Left renal cortex interstitium (tissue), 4 donors: ENCODE measurements around the gene APCS. TPM values are rescaled to one million over a fixed set of nuclear protein-coding genes. Genes with fewer than 3 reads are reported as not detected.

Source experiments
- polyA plus RNA-seq, 4 donors: library from polyadenylated mRNA; unstranded; fragments of 120-200 nt; gene quantifications; one replicate each; pipeline ENCODE4 v1.2.1, GENCODE V29; 2013; ENCODE audit not compliant: insufficient read length in 4 of 4

The APCS gene
- polyA plus RNA-seq, 4 donors, result not detected

Other genes with a start within 250 kb of the APCS start
- gene OR10J4, start 155.6 kb upstream of the APCS start, polyA plus RNA-seq, result not detected
- gene OR10J1, start 148.1 kb upstream of the APCS start, polyA plus RNA-seq, result under 1 TPM in 3 of 4 donors, not detected in 1; 0.03 to 0.06 (median 0.05) TPM
- not detected for gene OR10J5, start 51.8 kb upstream of the APCS start, polyA plus RNA-seq
- gene CRP, start 126.8 kb downstream of the APCS start, polyA plus RNA-seq, result not detected
- gene DUSP23, start 193.1 kb downstream of the APCS start, polyA plus RNA-seq, result 10 to 100 TPM; 28.1 to 38.0 (median 30.8) TPM
- under 1 TPM; 0.13 to 0.49 (median 0.38) TPM for gene FCRL6, start 214.5 kb downstream of the APCS start, polyA plus RNA-seq
- gene SLAMF8, start 239.0 kb downstream of the APCS start, polyA plus RNA-seq, result under 1 TPM; 0.44 to 0.59 (median 0.55) TPM